H9 (cell line): ENCODE data around the gene LIN28B. TPM values are rescaled to one million over a fixed set of nuclear protein-coding genes. Genes with fewer than 3 reads are reported as not detected.

ENCODE experiments used
- DNase-seq: peaks from one replicate; pipeline ENCODE4 v3.0.0-alpha.2; 2017
- H2AFZ ChIP-seq: one replicate; pipeline ENCODE4 v1.6.1; 2013; ENCODE audit warnings: mild to moderate bottlenecking, low read length, control low read depth, moderate library complexity
- H2AK5ac ChIP-seq: 2 replicates; pipeline ENCODE4 v1.6.1; 2013; ENCODE audit warnings: low read length, control low read depth, mixed read lengths; ENCODE audit not compliant: insufficient read length
- H2BK120ac ChIP-seq: one replicate; pipeline ENCODE4 v1.6.1; 2013; ENCODE audit warnings: low read depth, mild to moderate bottlenecking, low read length, control low read depth, inconsistent platforms; ENCODE audit not compliant: poor library complexity, severe bottlenecking
- H2BK12ac ChIP-seq: 2 replicates; pipeline ENCODE4 v1.6.1; 2013; ENCODE audit warnings: low read length, control low read depth, mixed read lengths, low read depth; ENCODE audit not compliant: insufficient read length
- H2BK15ac ChIP-seq: 2 replicates; pipeline ENCODE4 v1.6.1; 2013; ENCODE audit warnings: low read depth, low read length, control low read depth
- H2BK20ac ChIP-seq: one replicate; pipeline ENCODE4 v1.6.1; 2013; ENCODE audit warnings: low read depth, mild to moderate bottlenecking, low read length, control low read depth, inconsistent platforms; ENCODE audit not compliant: poor library complexity, severe bottlenecking
- H2BK5ac ChIP-seq: 2 replicates; pipeline ENCODE4 v1.6.1; 2013; ENCODE audit warnings: low read length, control low read depth, mixed read lengths; ENCODE audit not compliant: insufficient read length
- H3K14ac ChIP-seq: 2 replicates; pipeline ENCODE4 v1.6.1; 2013; ENCODE audit warnings: low read length, control low read depth; ENCODE audit not compliant: insufficient read depth
- H3K18ac ChIP-seq: 2 replicates; pipeline ENCODE4 v1.6.1; 2013; ENCODE audit warnings: low read depth, mild to moderate bottlenecking, mixed read lengths, low read length, control low read depth; ENCODE audit not compliant: insufficient read length
- H3K23ac ChIP-seq: 2 replicates; pipeline ENCODE4 v1.6.1; 2013; ENCODE audit warnings: low read length, control low read depth, mixed read lengths, low read depth; ENCODE audit not compliant: insufficient read length
- H3K23me2 ChIP-seq: 2 replicates; pipeline ENCODE4 v1.6.1; 2013; ENCODE audit warnings: low read depth, mild to moderate bottlenecking, mixed read lengths, low read length, control low read depth; ENCODE audit not compliant: insufficient read length, poor library complexity, severe bottlenecking
- H3K27ac ChIP-seq: 2 replicates; pipeline ENCODE4 v1.5.1; 2013; ENCODE audit warnings: low read length, control low read depth, mixed read lengths, low read depth; ENCODE audit not compliant: insufficient read length
- H3K27me3 ChIP-seq: 2 replicates; pipeline ENCODE4 v1.6.1; 2013; ENCODE audit warnings: low read length, control low read depth, inconsistent platforms; ENCODE audit not compliant: insufficient read depth
- H3K4ac ChIP-seq: 2 replicates; pipeline ENCODE4 v1.6.1; 2013; ENCODE audit warnings: low read depth, mild to moderate bottlenecking, control low read depth, inconsistent platforms, low read length, moderate library complexity
- H3K4me1 ChIP-seq: 2 replicates; pipeline ENCODE4 v1.6.1; 2013; ENCODE audit warnings: low read length, control low read depth, inconsistent platforms; ENCODE audit not compliant: insufficient read depth
- H3K4me2 ChIP-seq: 2 replicates; pipeline ENCODE4 v1.6.1; 2013; ENCODE audit warnings: low read length, control low read depth, mixed read lengths; ENCODE audit not compliant: insufficient read length, insufficient read depth
- H3K56ac ChIP-seq: 2 replicates; pipeline ENCODE4 v1.6.1; 2013; ENCODE audit warnings: low read depth, mild to moderate bottlenecking, mixed read lengths, low read length, control low read depth; ENCODE audit not compliant: insufficient read length
- H3K79me1 ChIP-seq: 2 replicates; pipeline ENCODE4 v1.6.1; 2013; ENCODE audit warnings: low read depth, mild to moderate bottlenecking, moderate library complexity, low read length, control low read depth, inconsistent platforms; ENCODE audit not compliant: insufficient read depth, poor library complexity, severe bottlenecking
- H3K79me2 ChIP-seq: 2 replicates; pipeline ENCODE4 v1.6.1; 2013; ENCODE audit warnings: low read length, control low read depth, inconsistent platforms; ENCODE audit not compliant: insufficient read depth
- H3K9ac ChIP-seq: 2 replicates; pipeline ENCODE4 v1.6.1; 2013; ENCODE audit warnings: low read length, control low read depth, mixed read lengths; ENCODE audit not compliant: insufficient read length; ENCODE audit errors: extremely low read depth
- H3K9me3 ChIP-seq: one replicate; pipeline ENCODE4 v1.6.1; 2013; ENCODE audit warnings: low read depth, low read length, inconsistent platforms; ENCODE audit not compliant: control insufficient read depth
- H3T11ph ChIP-seq: one replicate; pipeline ENCODE4 v1.6.1; 2013; ENCODE audit warnings: mild to moderate bottlenecking, low read length, control low read depth, inconsistent platforms
- H4K20me1 ChIP-seq: one replicate; pipeline ENCODE4 v1.6.1; 2013; ENCODE audit not compliant: control insufficient read depth, insufficient read length, insufficient read depth
- H4K5ac ChIP-seq: 2 replicates; pipeline ENCODE4 v1.6.1; 2013; ENCODE audit warnings: low read depth, mild to moderate bottlenecking, mixed read lengths, low read length, control low read depth; ENCODE audit not compliant: insufficient read length
- H4K8ac ChIP-seq: replicated peaks from 2 replicates; pipeline ENCODE4 v1.6.1; 2013; ENCODE audit warnings: low read length, control low read depth, mixed read lengths, low read depth; ENCODE audit not compliant: insufficient read length
- H4K91ac ChIP-seq: 2 replicates; pipeline ENCODE4 v1.6.1; 2013; ENCODE audit warnings: low read depth, mild to moderate bottlenecking, moderate library complexity, mixed read lengths, low read length, control low read depth; ENCODE audit not compliant: insufficient read length
- H3K27ac Mint-ChIP-seq, 3 experiments: 2 replicates in 2 of 3; 3 replicates in 1 of 3; pipeline ENCODE4 v1.8.0; 2020 to 2021; ENCODE audit warnings: mixed read lengths in 3 of 3, mild to moderate bottlenecking in 1 of 3, moderate library complexity in 1 of 3
- H3K27me3 Mint-ChIP-seq: 2 replicates; pipeline ENCODE4 v1.8.0; 2021; ENCODE audit warnings: low read depth, mild to moderate bottlenecking, moderate library complexity, mixed read lengths
- H3K36me3 Mint-ChIP-seq, 3 experiments: 2 replicates in 2 of 3; 3 replicates in 1 of 3; pipeline ENCODE4 v1.8.0; 2020 to 2021; ENCODE audit warnings: low read depth in 3 of 3, mixed read lengths in 3 of 3; ENCODE audit not compliant: insufficient read depth in 1 of 3
- H3K4me1 Mint-ChIP-seq, 2 experiments: 2 replicates each; pipeline ENCODE4 v1.8.0; 2020; ENCODE audit warnings: mixed read lengths in 2 of 2
- H3K4me3 Mint-ChIP-seq, 2 experiments: 2 replicates in 1 of 2; 3 replicates in 1 of 2; pipeline ENCODE4 v1.8.0; 2020 to 2021; ENCODE audit warnings: mild to moderate bottlenecking in 2 of 2, mixed read lengths in 2 of 2, moderate library complexity in 1 of 2
- H3K9me3 Mint-ChIP-seq, 2 experiments: 2 replicates in 1 of 2; 3 replicates in 1 of 2; pipeline ENCODE4 v1.8.0; 2020; ENCODE audit warnings: mild to moderate bottlenecking in 2 of 2, mixed read lengths in 2 of 2, moderate library complexity in 1 of 2
- WGBS: extraction: QIAGEN DNeasy Blood & Tissue Kit; methylation state at CpG from one replicate; pipeline ENCODE4 v1.1.7; 2013; ENCODE audit warnings: missing lambda C conversion rate, low lambda C conversion rate, mixed read lengths; ENCODE audit not compliant: insufficient read length; ENCODE audit errors: extremely low coverage; 5-methylcytosine and 5-hydroxymethylcytosine counted together
- total RNA-seq: library from RNA; stranded (reverse); gene quantifications from 2 replicates; pipeline ENCODE4 v1.2.1, GENCODE V29; 2021
- TF ChIP-seq, protein P1 (sequence below): fragments of 200-600 bp; sonication (generic); conservative IDR thresholded peaks from 3 replicates; pipeline ENCODE4 v1.8.0; 2021; ENCODE audit warnings: antibody characterized with exemption, mild to moderate bottlenecking

Gene LIN28B
- total RNA-seq, 1 experiment from 2014 or later = 110 TPM

GRCh38 chr6:105045526-105045925 lies 88.6 kb downstream of the LIN28B start:
- Histone ChIP-seq H2BK120ac (no peak overlapping the region), H3K14ac (no peak overlapping the region), H4K20me1 (no peaks in the 10 kb centered on the region), H2BK15ac (no peak overlapping the region), H3K9ac (no peak overlapping the region), H2AK5ac (no peak overlapping the region), H3K23me2 (no peaks in the 10 kb centered on the region), H3K27me3 (no peaks in the 10 kb centered on the region), H4K91ac (no peak overlapping the region), H2BK20ac (no peak overlapping the region), H3K9me3 (no peaks in the 10 kb centered on the region), H3K4me1 (no peaks in the 10 kb centered on the region), H3K27ac (no peak overlapping the region), H3K4ac (no peak overlapping the region), H3K79me1 (no peaks in the 10 kb centered on the region), H4K8ac (no peak overlapping the region), H3K79me2 (no peaks in the 10 kb centered on the region; the same call in 1 of the 2 replicates), H2BK5ac (no peak overlapping the region), H3K18ac (no peak overlapping the region), H3K23ac (no peak overlapping the region), H3K4me2 (no peak overlapping the region), H2BK12ac (no peak overlapping the region), H4K5ac (no peak overlapping the region), H3K56ac (no peak overlapping the region), H2AFZ (no peak overlapping the region), H3T11ph (no peak overlapping the region)
- Mint-ChIP-seq H3K4me1 (peaks cover 21 to 25% of the 10 kb centered on the region in 2 experiments; a peak in 3 of 4 replicates), H3K4me3 (no peak overlapping the region), H3K36me3 (peaks cover 17 to 29% (median 22%) of the 10 kb centered on the region in 3 experiments; a peak in 6 of 7 replicates), H3K27ac (no peak overlapping the region), H3K27me3 (no peaks in the 10 kb centered on the region), H3K9me3 (peaks cover 0 to 4% of the 10 kb centered on the region in 2 experiments; a peak in 3 of 5 replicates)
- no CpG with 5 or more reads among the region's 1 CpG for WGBS
- TF ChIP-seq, protein P1, sequence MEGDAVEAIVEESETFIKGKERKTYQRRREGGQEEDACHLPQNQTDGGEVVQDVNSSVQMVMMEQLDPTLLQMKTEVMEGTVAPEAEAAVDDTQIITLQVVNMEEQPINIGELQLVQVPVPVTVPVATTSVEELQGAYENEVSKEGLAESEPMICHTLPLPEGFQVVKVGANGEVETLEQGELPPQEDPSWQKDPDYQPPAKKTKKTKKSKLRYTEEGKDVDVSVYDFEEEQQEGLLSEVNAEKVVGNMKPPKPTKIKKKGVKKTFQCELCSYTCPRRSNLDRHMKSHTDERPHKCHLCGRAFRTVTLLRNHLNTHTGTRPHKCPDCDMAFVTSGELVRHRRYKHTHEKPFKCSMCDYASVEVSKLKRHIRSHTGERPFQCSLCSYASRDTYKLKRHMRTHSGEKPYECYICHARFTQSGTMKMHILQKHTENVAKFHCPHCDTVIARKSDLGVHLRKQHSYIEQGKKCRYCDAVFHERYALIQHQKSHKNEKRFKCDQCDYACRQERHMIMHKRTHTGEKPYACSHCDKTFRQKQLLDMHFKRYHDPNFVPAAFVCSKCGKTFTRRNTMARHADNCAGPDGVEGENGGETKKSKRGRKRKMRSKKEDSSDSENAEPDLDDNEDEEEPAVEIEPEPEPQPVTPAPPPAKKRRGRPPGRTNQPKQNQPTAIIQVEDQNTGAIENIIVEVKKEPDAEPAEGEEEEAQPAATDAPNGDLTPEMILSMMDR = no peak
- no peak for DNase-seq
